ENCODE results near the gene REXO5. TPM values are rescaled to one million over a fixed set of nuclear protein-coding genes. Genes with fewer than 3 reads are reported as not detected.
A peak's percentile ranks its signal among the peaks of the same experiment; 100 is the strongest.
"Not testable (repeated sequence)": the region's sequence is repeated elsewhere in the genome, so short reads cannot be mapped to it uniquely, and the experiment has no call there.

REXO5 gene
- total RNA-seq (2014; rRNA removed; shearing (Covaris generic)), result 19.7 and 26.2 TPM in 2 replicates

GRCh38 chr16:20806168-20807050 lies at the start of gene REXO5, which contains the start of gene ERI2:
TSS of gene REXO5 (plus strand) at chr16:20806527. CDS start at chr16:20806954, 427 bp downstream.
TSS of gene ERI2 (minus strand) at chr16:20806472. CDS start at chr16:20806430, 42 bp downstream.
- Histone ChIP-seq H3K36me3 (peaks cover 14% of the 10 kb centered on the region), H3K27ac (peak within 1 kb of the TSS; percentile 92), H3K4me3 (peak within 1 kb of the TSS; percentile 82), H3K27me3 (replicated peaks) (no peaks in the 10 kb centered on the region), H3K4me1 (replicated peaks) (0 out of 2 replicates have a peak, but pooled peaks cover 3% of the 10 kb centered on the region), H3K9me3 (replicated peaks) (no peaks in the 10 kb centered on the region)
- DNase-seq (ENCODE audit: low read depth in 1 of 2, low spot score in 2 of 2), result peak; percentile 97

GRCh38 chr16:20760346-20760745 lies 46.0 kb upstream of the REXO5 start:
- no peak overlapping the region for H3K4me3 ChIP-seq
- DNase-seq (ENCODE audit: low read depth in 1 of 2, low spot score in 2 of 2), result no peak
- H3K9me3 ChIP-seq (replicated peaks), result 0 out of 2 replicates have a peak, but pooled peaks cover 2% of the 10 kb centered on the region
- no peaks in the 10 kb centered on the region for H3K27me3 ChIP-seq (replicated peaks)
- H3K27ac ChIP-seq, result no peak overlapping the region
- no peaks in the 10 kb centered on the region for H3K36me3 ChIP-seq
- peaks cover 7% of the 10 kb centered on the region for H3K4me1 ChIP-seq (replicated peaks)

GRCh38 chr16:20761175-20761574 lies 45.2 kb upstream of the REXO5 start:
- Histone ChIP-seq H3K9me3 (replicated peaks) (0 out of 2 replicates have a peak, but pooled peaks cover 2% of the 10 kb centered on the region), H3K27ac (no peak overlapping the region), H3K4me1 (replicated peaks) (peaks cover 7% of the 10 kb centered on the region), H3K4me3 (no peak overlapping the region), H3K27me3 (replicated peaks) (no peaks in the 10 kb centered on the region), H3K36me3 (no peaks in the 10 kb centered on the region)
- DNase-seq (ENCODE audit: low read depth in 1 of 2, low spot score in 2 of 2), result no peak

- H3K27ac ChIP-seq, result no peak overlapping the region
- DNase-seq (ENCODE audit: low read depth in 1 of 2, low spot score in 2 of 2), result no peak
- no peaks in the 10 kb centered on the region for H3K36me3 ChIP-seq
- H3K27me3 ChIP-seq (replicated peaks), result no peaks in the 10 kb centered on the region
- peaks cover 7% of the 10 kb centered on the region for H3K4me1 ChIP-seq (replicated peaks)
- H3K9me3 ChIP-seq (replicated peaks), result 0 out of 2 replicates have a peak, but pooled peaks cover 2% of the 10 kb centered on the region
- H3K4me3 ChIP-seq, result no peak overlapping the region
Measured at GRCh38 chr16:20762404-20763123, 43.8 kb upstream of the REXO5 start.

GRCh38 chr16:20763461-20764232 lies 42.7 kb upstream of the REXO5 start, which contains the start of gene ACSM3:
TSS of gene ACSM3 (plus strand) at chr16:20764014. CDS start at chr16:20770035, 6,021 bp downstream.
- Histone ChIP-seq H3K4me1 (replicated peaks) (peaks cover 7% of the 10 kb centered on the region), H3K27me3 (replicated peaks) (0 out of 2 replicates have a peak, but pooled peaks cover 4% of the 10 kb centered on the region), H3K36me3 (no peaks in the 10 kb centered on the region), H3K4me3 (peak within 1 kb of the TSS; percentile 41), H3K27ac (no peak within 1 kb of the TSS), H3K9me3 (replicated peaks) (0 out of 2 replicates have a peak, but pooled peaks cover 2% of the 10 kb centered on the region)
- DNase-seq (ENCODE audit: low read depth in 1 of 2, low spot score in 2 of 2), result peak; percentile 45 to 57

GRCh38 chr16:20764448-20764847 lies 41.9 kb upstream of the REXO5 start:
- not testable (repeated sequence) for H3K4me3 ChIP-seq; DNase-seq (ENCODE audit: low read depth in 1 of 2, low spot score in 2 of 2); H3K4me1 ChIP-seq (replicated peaks); H3K27me3 ChIP-seq (replicated peaks); H3K9me3 ChIP-seq (replicated peaks); H3K36me3 ChIP-seq; H3K27ac ChIP-seq

- Histone ChIP-seq H3K4me3 (no peak overlapping the region), H3K4me1 (replicated peaks) (peaks cover 7% of the 10 kb centered on the region), H3K36me3 (no peaks in the 10 kb centered on the region), H3K27me3 (replicated peaks) (0 out of 2 replicates have a peak, but pooled peaks cover 4% of the 10 kb centered on the region), H3K9me3 (replicated peaks) (0 out of 2 replicates have a peak, but pooled peaks cover 2% of the 10 kb centered on the region), H3K27ac (no peak overlapping the region)
- DNase-seq (ENCODE audit: low read depth in 1 of 2, low spot score in 2 of 2), result no peak
Measured at GRCh38 chr16:20765732-20766131, 40.6 kb upstream of the REXO5 start.

GRCh38 chr16:20766294-20766693 lies 40.0 kb upstream of the REXO5 start:
- no peak for DNase-seq (ENCODE audit: low read depth in 1 of 2, low spot score in 2 of 2)
- H3K4me3 ChIP-seq, result no peak overlapping the region
- 0 out of 2 replicates have a peak, but pooled peaks cover 2% of the 10 kb centered on the region for H3K9me3 ChIP-seq (replicated peaks)
- no peaks in the 10 kb centered on the region for H3K36me3 ChIP-seq
- 0 out of 2 replicates have a peak, but pooled peaks cover 4% of the 10 kb centered on the region for H3K27me3 ChIP-seq (replicated peaks)
- H3K4me1 ChIP-seq (replicated peaks), result peaks cover 7% of the 10 kb centered on the region
- H3K27ac ChIP-seq, result no peak overlapping the region

GRCh38 chr16:20767577-20767976 lies 38.8 kb upstream of the REXO5 start:
- H3K4me1 ChIP-seq (replicated peaks), result peaks cover 7% of the 10 kb centered on the region
- DNase-seq (ENCODE audit: low read depth in 1 of 2, low spot score in 2 of 2), result no peak
- H3K27ac ChIP-seq, result no peak overlapping the region
- no peak overlapping the region for H3K4me3 ChIP-seq
- no peaks in the 10 kb centered on the region for H3K36me3 ChIP-seq
- peaks cover 4% of the 10 kb centered on the region; the same call in 1 of the 2 replicates for H3K9me3 ChIP-seq (replicated peaks)
- H3K27me3 ChIP-seq (replicated peaks), result 0 out of 2 replicates have a peak, but pooled peaks cover 4% of the 10 kb centered on the region

- Histone ChIP-seq H3K27me3 (replicated peaks) (0 out of 2 replicates have a peak, but pooled peaks cover 4% of the 10 kb centered on the region), H3K9me3 (replicated peaks) (peaks cover 3% of the 10 kb centered on the region; the same call in 1 of the 2 replicates), H3K4me1 (replicated peaks) (peaks cover 7% of the 10 kb centered on the region), H3K36me3 (no peaks in the 10 kb centered on the region), H3K27ac (no peak overlapping the region), H3K4me3 (no peak overlapping the region)
- no peak for DNase-seq (ENCODE audit: low read depth in 1 of 2, low spot score in 2 of 2)
Measured at GRCh38 chr16:20768121-20768520, 38.2 kb upstream of the REXO5 start.

- H3K27ac ChIP-seq, result no peak overlapping the region
Measured at GRCh38 chr16:20768818-20769217, 37.5 kb upstream of the REXO5 start.

GRCh38 chr16:20773679-20774078 lies 32.6 kb upstream of the REXO5 start:
- no peak for DNase-seq (ENCODE audit: low read depth in 1 of 2, low spot score in 2 of 2)
- H3K27ac ChIP-seq, result no peak overlapping the region
- no peaks in the 10 kb centered on the region for H3K36me3 ChIP-seq
- peaks cover 3% of the 10 kb centered on the region; the same call in 1 of the 2 replicates for H3K9me3 ChIP-seq (replicated peaks)
- no peak overlapping the region for H3K4me3 ChIP-seq
- H3K27me3 ChIP-seq (replicated peaks), result 0 out of 2 replicates have a peak, but pooled peaks cover 3% of the 10 kb centered on the region
- no peaks in the 10 kb centered on the region for H3K4me1 ChIP-seq (replicated peaks)

More at GRCh38 chr16:20768818-20769217, 37.5 kb upstream of the REXO5 start:
- DNase-seq (ENCODE audit: low read depth in 1 of 2, low spot score in 2 of 2), result no peak
- Histone ChIP-seq H3K9me3 (replicated peaks) (peaks cover 3% of the 10 kb centered on the region; the same call in 1 of the 2 replicates), H3K4me1 (replicated peaks) (peaks cover 3% of the 10 kb centered on the region), H3K4me3 (no peak overlapping the region), H3K36me3 (no peaks in the 10 kb centered on the region), H3K27me3 (replicated peaks) (0 out of 2 replicates have a peak, but pooled peaks cover 7% of the 10 kb centered on the region)
